Endometrial microvascular endothelial cells (primary cell): ENCODE measurements around the gene TRMO. TPM values are rescaled to one million over a fixed set of nuclear protein-coding genes. Genes with fewer than 3 reads are reported as not detected.

Source experiments
- in situ Hi-C: cut with HindIII; loops from 2 replicates; pipeline ENCODE4 v1.10.0; 2017; ENCODE audit warnings: low sequenced_read_pairs, low pct_unique_long_range_greater_than_20kb; ENCODE audit errors: inconsistent ontology term
- total RNA-seq: library from RNA; depleted of rRNA; stranded (reverse); fragments of >200 nt; gene quantifications from one replicate; pipeline ENCODE4 v1.2.3, GENCODE V29; 2015; ENCODE audit errors: inconsistent ontology term

Gene TRMO
- total RNA-seq, 1 donor from 2014 or later: 11.2 TPM

GRCh38 chr9:97908705-97909104 is 13.6 kb downstream of the TRMO start:
- in situ Hi-C loops: no loop called here

GRCh38 chr9:97907632-97908031 is 14.7 kb downstream of the TRMO start:
- in situ Hi-C loops: no loop called here

GRCh38 chr9:97907046-97907445 is 15.3 kb downstream of the TRMO start:
- in situ Hi-C loops: no loop called here

DNA sequence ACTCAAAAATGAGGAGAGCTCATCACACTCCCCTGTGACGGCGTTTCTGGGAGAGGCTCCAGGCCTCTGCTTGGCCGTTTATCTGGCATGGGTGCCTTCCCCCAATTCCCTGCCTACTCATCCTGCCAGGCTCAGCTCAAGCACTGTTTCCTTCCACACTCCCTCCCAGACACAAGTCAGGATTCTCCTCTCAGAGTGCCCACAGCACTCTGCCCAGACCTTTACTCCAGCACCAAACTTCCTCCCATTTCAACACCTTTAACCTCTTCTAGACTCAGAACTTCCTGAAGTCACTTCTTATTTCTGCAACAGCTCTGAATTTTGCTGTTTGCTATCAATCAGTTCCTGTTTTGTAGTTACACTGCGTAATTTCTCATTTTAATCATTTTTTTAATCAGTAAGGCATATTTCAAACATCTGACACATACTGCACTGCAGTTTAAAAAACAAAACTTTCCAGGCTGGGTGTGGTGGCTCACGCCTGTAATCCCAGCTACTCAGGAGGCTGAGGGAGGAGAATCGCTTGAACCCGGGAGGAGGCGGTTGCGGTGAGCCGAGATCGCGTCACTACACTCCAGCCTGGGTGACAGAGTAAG is 16.0 kb downstream of the TRMO start:
- in situ Hi-C loops: no loop called here

DNA sequence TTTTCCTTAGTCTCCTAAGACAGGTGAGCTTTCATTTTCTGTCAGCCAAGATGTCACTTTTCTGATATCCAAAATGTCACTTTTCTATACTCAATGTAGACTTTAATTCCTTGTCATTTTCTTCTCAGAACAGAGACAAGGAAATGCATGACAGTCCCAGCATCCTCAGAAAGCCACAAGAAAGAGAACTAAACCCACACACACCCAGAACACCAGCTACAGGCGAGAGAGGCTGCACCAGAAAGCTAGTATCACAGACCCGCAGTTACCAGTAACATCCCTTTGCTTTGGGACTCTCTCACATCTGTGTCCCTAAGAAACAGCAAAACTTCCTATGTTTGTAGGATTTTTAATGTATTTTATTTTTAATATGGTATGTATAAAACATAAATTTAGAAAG is 17.1 kb downstream of the TRMO start:
- in situ Hi-C loops: no loop called here

DNA sequence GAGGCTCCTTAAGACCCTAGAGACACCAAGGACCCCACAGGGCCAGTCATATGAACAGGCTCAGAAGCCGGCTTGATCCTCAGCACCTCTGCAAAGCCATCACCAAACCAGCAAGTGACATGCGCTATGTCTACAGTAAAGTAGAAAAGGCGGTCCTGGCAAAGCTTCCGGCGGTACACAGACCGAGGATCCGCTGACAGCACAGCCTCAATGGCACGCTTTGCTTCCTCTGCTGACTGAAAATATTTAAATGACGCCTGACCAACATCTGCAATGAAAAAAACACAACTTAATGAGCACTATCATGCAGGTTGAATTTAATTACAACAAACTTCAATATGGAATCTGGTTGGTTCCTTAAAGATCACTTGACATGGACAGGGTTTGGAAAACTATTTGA is 17.6 kb downstream of the TRMO start:
- in situ Hi-C loops: no loop called here

DNA sequence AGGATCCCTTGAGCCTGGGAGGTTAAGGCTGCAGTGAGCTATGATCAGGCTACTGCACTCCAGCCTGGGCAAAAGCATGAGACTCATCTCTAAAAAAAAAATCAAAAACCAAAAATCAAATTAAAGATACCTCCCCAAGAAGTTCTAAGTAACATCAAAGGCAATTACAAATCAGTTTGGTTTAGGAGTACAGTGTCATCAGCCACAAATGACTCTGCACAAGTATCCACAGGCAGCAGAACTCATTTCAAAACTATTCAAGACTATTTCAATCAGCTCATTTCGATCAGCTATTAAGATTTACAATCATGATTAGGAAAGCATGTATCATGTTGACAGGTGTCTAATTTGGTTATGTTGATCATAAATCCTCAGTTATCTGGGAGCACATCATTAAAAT is 19.1 kb downstream of the TRMO start:
- in situ Hi-C loops: no loop called here

DNA sequence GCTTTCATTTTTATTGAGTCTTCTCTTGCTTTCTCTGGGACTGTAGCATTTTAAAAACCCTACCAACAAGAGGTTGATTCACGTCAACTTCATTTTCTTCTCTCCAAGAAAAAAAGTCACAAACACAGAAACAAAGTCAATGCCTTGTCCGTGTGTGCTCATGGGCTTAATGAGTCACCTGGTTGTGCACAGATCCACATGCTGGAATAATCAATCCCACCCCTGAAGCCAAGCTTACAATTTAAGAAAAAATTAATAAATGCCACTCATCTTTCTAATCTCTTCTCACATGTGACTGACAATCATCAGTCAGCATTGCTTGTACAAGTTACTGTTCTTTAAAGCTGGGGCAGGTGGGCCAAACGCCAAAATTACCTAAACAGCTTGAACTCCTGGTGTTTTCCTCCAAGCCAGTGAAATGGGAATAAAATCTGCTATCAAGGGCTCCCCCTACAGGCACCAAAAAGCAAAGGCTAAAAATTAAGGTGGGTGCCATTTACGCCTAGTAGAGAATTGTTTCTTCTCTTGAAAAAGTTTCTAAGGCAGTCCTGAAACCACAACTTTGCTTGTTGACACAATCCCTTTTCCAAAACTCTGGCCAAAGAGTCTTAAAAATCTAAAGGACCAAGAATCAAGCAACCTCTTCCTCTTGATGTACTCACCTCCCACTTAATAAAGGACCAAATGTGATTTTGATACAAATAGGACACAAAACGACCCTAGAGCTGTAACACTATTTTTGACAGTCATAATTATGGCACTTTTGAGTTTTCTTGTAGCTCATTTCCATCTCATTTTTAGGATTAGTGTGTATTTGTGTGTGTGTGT is 21.3 kb downstream of the TRMO start:
- in situ Hi-C loops: no loop called here

- in situ Hi-C loops: no loop called here
These were observed 22.1 kb downstream of the TRMO start for GRCh38 chr9:97900103-97900737.

GRCh38 chr9:97895695-97896332 is 26.5 kb downstream of the TRMO start:
- in situ Hi-C loops: no loop called here

DNA sequence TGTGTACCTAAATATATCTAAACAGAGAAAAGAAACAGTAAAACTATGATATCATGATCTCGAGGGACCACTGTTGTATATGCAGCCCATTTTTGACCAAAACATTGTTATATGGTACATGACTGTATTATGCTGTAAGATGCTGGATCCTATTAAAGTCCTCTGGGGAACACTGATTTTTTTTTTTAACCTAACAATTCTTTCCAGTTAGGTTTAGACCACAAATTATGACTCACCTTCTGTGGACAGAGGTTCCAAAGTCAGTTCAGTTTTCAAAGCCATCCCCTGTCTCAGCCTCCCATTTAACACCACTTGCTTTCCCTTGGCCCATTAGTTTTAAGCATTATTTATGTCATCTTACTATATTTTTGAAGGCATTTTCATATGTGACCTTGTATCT is 27.1 kb downstream of the TRMO start:
- in situ Hi-C loops: no loop called here

GRCh38 chr9:97892421-97892820 is 29.9 kb downstream of the TRMO start:
- in situ Hi-C loops: no loop called here

GRCh38 chr9:97891736-97892135 is 30.6 kb downstream of the TRMO start:
- in situ Hi-C loops: no loop called here

- in situ Hi-C loops: no loop called here
These were observed 32.1 kb downstream of the TRMO start for GRCh38 chr9:97889941-97890887.

DNA sequence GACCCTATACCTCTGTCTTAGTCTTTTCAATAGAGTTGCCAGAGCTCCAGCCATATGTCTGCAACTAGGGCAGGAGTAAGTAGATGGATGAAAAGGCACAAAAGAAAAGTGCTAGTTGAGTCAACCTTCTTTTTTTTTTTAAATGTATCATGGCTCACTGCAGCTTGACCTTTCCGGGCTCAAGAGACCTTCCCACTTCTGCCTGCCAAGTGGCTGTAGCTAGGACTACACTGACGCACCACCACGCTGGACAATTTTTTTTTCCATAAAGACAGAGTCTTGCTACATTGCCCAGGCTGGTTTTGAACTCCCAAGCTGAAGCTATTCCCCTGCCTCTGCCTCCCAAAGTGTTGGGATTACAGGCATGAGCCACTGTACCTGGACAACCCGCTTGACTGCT is 42.0 kb downstream of the TRMO start:
- in situ Hi-C loops: no loop called here

- in situ Hi-C loops: no loop called here
These were observed 46.2 kb downstream of the TRMO start for GRCh38 chr9:97876061-97876460.

DNA sequence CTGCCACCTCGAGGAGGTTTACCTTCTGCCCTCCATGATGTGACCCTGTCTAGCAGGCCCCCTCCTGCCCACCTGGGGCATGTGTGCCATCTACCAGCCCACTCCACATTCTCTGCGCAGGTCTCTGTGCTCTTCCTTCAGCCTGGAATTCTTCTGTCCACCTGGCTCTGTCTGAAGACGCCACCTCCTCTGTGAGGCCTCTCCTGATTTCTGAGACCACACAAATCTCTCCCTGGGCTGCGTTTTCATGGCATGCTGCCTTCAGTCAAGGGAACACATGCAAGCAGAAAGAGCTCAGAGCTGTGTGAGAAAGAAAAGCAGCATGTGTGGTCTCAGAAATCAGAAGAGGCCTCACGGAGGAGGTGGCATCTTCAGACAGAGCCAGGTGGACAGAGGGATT is 47.2 kb downstream of the TRMO start:
- in situ Hi-C loops: no loop called here

- in situ Hi-C loops: no loop called here
These were observed 47.7 kb downstream of the TRMO start for GRCh38 chr9:97874624-97875023.

GRCh38 chr9:97873882-97874281 is 48.4 kb downstream of the TRMO start:
- in situ Hi-C loops: no loop called here
